GM18517 (cell line): Measurements from ENCODE around the gene PQBP1.
A peak's percentile ranks its signal among the peaks of the same experiment; 100 is the strongest.

Experiments
- ATAC-seq: cut with Tn5 transposase; IDR thresholded peaks from one replicate; pipeline ENCODE4 v1.9.1; 2021; ENCODE audit warnings: mild to moderate bottlenecking, moderate library complexity; ENCODE audit not compliant: unreplicated experiment

Gene PQBP1

DNA sequence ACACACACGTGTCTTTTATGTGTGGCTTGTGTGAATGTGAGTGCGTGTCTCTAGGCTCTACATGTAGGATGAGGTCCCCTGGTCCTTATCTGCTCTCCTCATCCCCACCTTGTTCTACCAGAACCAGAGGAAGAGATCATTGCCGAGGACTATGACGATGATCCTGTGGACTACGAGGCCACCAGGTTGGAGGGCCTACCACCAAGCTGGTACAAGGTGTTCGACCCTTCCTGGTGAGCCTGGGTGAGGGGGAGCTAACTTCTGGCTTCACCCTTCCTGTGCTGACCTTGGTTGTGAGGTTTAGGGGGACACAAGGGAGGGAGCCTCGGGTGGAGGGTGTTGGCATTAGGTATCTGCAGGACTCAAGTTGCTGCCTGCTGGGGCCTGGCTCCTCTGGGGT lies 3.3 kb downstream of the PQBP1 start:
- no peak for ATAC-seq

DNA sequence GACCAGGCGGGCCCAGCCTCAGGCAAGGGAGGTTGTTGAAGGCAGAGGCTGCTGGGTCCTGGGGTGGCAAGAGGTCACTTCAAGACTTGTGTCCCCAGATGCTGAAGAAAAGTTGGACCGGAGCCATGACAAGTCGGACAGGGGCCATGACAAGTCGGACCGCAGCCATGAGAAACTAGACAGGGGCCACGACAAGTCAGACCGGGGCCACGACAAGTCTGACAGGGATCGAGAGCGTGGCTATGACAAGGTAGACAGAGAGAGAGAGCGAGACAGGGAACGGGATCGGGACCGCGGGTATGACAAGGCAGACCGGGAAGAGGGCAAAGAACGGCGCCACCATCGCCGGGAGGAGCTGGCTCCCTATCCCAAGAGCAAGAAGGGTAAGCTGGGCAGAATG lies 4.4 kb downstream of the PQBP1 start:
- ATAC-seq, result no peak

DNA sequence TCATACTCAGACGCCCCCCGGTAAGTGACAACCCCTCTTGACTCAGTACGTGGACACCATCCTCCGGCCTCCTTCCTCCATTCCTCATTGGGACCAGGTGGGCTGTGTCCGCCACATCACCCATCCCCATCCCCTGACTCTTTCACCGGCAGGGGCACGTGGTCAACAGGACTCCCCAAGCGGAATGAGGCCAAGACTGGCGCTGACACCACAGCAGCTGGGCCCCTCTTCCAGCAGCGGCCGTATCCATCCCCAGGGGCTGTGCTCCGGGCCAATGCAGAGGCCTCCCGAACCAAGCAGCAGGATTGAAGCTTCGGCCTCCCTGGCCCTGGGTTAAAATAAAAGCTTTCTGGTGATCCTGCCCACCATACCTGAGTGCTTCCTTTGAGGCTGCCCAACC lies 5.0 kb downstream of the PQBP1 start:
- no peak for ATAC-seq

DNA sequence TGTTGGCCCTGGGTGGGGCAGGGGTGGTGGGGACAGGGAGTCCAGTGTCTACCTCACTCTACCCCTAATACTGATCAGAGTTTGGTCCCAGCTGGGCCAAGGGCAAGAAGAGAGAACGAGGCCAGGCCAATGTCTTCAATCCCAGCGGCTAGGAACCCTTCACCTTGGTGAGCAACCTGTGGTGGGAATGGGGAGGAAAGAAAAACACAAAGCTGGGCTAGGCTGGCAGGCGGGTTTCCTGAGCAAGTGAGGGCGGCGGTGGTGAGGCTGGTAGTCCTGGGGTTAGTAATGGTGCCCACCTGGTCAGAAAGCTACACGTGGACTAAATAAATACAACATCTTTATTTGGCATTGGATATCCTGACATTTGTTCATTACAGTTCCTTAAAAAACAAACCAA lies 5.6 kb downstream of the PQBP1 start:
- ATAC-seq, result no peak

DNA sequence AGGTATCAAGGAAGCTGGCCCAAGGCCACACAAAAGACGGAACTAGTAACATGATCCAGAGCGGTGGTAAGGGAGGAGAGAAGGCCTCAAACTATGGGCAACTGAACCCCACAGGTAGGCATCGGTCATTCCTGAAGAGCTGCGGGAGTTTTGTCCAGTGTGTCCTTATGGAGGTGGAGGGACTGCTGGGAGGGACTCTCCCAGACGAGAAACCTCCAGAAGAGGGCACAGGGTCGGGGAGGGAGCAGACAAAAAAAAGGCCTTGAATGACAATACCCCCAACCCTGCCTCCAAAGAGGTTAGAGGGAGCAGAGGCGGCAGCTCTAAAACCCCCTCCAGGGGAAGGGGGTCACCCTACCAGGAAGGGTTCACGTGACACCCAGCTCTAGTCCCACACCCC lies 6.5 kb downstream of the PQBP1 start:
- no peak for ATAC-seq

DNA sequence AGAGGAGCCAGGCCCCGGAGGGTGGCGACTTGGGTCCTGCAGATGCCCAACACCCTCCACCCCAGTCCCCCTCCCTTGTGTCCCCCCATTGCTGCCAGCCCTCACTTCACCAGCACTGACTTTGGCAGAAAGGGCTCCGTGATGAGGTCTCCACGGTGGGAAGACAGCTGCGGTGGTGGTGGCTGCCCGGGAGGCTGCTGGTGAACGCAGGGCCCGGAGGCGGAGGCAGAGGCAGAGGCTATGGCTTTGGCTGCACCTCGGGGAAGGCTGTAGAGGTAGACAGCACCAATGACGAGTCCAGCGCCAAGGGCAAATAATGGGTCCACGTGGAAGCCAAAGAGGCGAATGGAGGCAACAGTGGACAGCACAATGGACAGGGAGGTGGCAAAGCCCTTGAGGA lies 6.9 kb downstream of the PQBP1 start:
- ATAC-seq, result no peak

DNA sequence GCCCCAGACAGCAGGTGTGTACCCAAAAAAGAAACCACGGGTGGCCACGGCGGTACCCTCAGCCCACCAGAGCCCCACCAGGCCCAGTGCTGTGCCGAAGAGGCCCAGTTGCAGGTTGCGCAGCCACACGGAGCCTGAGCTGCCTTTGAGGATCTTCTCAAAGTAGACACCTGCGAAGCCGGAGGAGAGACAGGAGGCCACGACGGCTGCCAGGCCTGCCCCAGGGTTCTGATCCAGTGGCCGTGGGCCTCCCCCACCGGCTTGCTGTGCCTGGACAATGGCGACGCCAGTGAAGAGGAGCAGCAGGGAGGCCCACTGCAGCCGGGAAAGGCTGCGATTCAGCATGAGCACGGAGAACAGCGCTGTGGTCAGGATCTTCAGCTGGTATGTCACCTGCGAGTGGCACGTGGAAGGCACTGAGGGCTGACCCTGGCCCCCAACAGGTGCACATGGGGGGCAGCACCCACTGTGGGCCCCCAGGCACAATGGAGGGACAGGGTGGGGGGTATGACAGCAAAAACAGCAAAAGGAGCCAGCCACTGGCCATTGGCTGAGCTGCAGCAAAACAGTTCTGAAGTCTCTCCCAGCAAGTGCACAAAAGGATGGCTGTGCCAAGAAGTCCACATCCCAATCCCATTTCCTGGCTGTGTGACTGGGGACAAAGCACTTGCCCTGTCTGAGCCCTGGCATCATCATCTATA lies 7.5 kb downstream of the PQBP1 start:
- ATAC-seq, result no peak

DNA sequence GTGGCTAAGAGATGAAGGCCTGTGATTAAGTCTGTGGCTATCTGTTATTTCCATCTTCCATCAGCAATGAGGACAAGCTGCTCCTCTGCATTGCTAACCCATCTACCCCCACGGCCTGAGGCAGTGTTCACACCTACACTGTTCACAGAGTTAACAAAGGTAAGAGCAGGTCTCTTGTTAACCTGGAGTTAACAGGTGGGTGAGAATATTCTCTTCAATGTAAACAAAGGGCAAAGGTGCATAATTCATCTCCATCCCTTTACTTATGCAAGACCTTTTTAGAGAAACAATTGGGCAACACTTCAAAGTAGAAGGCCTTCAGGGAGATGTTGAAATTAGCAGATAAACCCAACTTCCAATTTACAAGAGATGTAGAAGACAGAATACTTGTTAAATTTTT lies 10.9 kb downstream of the PQBP1 start:
- no peak for ATAC-seq

DNA sequence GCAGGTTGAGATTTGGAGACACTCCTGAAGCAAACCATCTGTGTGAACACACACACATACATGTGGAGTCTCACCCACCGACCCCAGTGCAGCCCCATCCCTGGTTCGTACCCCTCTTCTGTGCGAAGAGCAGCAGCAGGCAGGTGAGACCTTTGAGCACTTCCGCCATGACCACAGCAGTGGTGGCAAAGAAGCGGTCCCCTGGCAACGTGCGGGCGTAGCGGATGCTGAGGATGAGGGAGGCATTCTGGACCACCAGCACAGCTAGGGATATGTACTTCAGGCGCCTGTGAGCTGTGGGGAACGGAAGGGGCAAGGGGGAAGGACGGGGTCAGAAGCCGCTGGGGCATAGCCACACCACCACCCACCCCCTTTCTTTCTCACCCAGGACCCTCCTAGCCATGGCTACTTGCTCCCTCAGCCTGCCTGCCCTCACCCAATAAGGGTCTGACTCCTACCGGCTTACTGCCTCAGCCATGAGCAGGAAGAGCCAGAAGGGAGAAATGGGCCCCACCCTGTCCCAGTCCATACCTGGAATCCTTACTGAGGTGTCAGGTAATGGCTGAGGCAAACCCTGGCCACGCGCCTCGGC lies 12.1 kb downstream of the PQBP1 start:
- no peak for ATAC-seq

DNA sequence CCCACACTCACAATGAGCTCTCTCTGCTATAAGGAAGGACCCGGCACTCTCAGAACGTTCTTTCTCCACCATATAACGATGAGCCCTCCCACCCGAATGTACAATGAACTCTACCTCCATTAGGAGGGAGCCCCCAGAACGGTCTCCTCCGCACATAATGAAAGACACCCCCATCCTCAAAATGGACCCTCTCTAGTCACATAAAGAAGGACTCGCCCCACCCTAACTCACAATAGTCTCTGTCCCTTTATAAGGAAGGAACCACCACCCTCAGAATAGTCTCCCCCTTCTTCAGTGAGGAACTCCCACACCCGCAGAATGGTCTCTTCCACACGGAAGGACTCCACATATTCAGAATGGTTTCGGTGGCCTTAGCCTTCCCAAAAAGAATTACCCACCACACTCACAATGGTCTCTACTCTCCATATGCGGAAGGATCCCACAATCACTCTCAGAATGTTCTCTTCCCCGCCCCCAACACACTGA lies 13.2 kb downstream of the PQBP1 start:
- ATAC-seq, result no peak

DNA sequence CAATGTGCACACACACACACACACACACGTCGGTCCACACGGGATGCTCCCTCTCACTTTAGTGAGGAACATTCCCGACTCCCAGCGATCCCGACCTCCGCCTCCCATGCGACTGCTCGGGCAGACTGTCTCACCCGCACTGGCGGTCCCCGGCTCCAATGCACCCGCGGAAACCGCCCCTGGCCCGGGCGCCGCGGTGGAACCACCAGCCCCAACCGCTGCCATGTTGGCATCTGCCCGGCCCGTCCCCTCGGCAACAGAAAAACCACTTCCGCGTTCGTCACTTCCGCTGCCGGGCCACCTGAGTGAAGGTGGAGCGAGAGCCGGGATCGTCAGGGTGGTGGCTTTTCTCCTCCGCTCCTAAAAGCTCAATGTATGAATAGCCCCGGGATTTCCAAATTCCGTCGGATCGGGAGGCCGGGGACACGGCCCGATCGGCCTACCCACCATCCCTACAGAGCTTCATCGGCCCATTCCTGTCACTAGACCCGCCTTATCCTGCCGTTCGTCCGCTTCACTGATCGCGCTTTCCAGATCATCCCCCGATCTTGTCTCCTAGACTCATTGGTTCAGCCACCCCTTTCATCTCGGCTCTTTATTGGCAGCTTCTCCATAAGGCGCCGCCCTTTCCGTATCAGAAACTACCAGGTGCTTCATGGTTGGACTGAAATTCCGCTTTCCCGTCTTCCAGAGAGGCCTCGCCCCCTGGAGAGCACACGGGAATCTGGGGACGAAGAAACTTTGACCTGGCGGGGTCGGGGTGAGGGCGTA lies 13.9 kb downstream of the PQBP1 start, which contains the start of gene SLC35A2:
Gene SLC35A2, minus strand, starts transcription at position 235 of the 771 bp plus-strand sequence. Its CDS starts 10 bp downstream, at position 225.
- ATAC-seq, result peak; percentile 54

DNA sequence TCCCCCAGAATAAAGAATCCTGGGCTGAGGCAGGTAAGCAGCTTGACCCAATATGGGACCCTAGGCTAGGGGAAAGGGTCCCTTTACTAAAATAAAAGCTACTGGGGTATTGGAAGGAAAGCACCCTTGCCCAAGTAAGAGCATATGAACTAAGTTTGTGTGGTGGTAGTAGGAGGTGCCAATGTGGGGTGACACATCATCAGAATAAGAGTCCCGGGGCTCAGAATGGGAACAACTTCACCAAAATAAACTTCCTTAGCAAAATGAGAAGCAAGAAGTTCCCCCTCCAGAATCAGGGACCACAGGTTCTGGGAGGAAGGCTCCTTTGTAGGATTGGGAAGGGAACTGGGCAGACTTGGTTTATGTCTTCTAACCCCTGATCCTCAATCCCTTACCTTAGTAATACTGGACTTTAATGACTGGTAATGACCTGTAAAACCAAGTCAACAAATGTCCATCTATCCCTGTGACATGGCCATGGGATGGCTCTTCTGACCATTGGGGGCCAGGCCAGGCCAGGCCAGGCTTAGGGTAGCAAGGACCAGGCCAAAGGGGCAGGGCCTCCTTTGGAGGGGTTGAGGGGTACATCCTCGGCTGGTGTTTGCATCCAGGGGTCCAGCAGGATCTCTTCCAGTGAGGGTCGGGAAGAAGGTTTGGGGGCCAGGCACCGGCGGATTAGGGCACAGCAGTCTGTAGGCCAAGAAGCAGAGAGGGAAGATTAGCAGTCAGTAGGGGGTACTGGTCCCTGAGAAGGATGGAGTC lies 16.1 kb downstream of the PQBP1 start:
- ATAC-seq, result no peak

DNA sequence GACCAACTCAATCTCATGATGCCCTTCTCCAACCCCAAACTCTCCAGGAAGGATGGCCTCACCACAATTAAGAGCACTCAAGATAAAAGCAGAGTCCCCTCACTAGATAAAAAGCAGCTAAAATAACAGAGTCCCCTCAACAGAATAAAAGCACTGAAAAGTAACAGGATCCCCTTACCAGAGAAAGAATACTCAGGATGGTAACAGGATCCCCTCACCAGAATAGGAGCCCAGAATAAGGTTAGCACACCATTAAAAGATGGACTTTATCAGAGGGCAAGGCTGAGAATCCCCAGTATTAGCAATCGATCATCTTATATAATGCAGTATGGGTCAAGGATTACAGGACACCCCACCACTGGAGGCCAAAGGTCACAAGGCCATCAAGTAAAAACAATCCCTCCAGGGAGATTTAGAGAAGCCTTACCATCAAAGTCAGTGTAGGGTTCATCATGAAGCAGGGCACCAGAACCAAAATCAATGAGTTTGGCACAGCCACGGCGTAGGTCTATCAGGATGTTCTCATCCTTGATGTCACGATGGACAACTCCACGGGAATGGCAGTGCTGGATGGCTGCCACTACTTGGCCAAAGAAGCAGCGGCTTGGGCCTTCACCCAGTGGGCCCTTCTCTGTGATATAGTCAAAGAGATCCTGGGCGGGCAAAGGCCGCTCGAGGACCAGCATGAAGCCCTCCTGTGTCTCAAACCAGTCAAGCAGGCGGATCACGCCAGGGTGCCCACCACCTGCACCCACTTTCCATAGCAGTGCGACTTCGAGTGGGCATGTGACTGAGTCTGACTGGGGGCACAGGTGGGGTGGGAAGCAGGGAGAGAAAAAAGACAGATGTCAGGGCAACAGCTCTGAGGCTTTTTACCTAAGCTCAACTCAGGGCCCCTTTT lies 17.1 kb downstream of the PQBP1 start:
- ATAC-seq, result no peak

DNA sequence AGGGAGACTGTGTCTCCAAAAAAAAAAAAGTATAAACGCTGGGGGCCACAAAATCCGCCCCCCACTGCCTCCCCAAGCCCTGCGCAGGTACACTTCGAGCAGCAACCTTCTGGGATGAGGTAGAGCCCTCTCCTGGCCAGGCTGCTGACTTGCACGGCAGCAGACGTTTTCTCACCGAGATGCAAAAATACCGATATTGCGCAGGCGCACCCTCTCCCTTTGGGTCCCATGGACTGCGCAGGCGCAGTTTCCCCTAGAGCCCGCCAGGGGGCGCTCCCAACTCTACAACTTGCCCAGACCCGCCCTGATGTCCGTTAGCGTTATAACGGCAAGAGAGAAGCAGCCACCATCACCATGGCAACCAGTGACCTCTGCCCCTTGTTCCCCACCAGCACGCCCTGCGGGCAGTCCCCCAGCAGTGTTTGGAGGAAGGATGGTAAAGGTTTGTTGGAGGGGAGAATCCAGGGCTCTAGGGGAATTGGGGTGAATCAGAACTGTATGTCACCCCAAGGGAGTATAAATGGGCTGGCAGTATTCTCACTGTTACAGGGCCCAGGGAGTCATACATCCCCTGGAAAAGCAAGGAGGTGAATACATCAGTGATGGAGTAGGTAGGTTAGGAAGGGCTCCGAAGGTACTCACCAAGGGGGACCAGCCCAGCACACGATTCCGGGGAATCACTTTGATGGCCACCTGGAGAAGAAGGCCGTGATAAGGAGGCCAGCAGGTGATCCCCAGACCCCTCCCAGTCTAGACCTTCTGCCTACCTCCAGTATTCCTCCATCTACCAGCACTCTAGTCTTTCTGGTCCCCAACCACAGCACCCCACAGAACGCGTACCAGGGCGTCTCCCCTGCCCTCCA lies 19.6 kb downstream of the PQBP1 start:
- peak; percentile 44 for ATAC-seq

DNA sequence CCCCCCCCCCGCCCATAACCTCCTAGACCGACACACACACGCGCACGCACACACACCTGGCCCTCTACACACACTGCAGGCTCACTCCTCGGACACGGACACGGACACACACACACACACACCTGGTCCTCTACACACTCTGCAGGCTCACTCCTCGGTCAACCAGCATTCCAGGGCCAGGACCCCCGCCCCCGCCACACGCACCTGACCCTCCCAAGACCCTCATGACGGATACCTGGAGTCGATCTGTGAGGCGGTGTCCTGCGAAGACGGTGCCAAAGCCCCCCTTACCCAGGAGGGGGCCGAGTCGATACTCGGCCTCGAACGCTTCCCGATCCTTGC lies 20.5 kb downstream of the PQBP1 start:
- no peak for ATAC-seq

DNA sequence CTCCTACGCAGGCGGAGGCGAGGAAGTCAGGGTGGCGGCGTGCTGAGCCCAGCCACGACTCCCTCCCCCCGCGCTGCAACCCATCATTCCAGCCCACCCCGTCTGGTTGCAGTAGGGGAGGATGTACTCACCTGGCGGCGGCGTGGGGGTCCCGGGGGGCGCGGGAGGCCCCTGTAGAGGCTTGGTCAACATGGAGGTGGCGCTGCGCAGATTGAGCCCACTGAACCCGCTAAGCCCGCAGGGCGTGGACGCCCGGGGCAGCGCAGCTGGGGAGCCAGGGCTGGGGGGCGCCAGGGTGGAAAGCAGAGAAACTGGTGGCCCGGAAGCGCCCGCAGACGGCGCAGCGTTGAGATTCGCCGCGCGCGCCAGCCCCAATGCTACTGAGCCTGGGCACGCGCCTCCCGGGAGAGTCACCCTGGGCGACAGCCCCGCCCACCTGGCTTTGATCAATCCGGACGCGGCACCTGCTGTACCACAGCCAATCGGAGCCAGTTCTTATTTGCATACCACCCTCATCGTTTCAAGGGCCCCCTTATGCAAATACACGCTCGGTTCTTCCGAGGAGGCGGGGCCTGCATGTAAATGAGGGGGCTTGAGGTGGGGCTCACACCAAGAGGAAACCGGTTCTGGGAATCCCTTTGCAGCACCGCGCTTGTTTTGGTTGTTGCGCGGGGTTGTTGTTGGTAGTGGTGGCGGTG lies 21.1 kb downstream of the PQBP1 start, which contains the start of gene PIM2:
Gene PIM2, minus strand, starts transcription at position 382 of the 698 bp plus-strand sequence. Its CDS starts 190 bp downstream, at position 192.
- peak; percentile 58 for ATAC-seq

DNA sequence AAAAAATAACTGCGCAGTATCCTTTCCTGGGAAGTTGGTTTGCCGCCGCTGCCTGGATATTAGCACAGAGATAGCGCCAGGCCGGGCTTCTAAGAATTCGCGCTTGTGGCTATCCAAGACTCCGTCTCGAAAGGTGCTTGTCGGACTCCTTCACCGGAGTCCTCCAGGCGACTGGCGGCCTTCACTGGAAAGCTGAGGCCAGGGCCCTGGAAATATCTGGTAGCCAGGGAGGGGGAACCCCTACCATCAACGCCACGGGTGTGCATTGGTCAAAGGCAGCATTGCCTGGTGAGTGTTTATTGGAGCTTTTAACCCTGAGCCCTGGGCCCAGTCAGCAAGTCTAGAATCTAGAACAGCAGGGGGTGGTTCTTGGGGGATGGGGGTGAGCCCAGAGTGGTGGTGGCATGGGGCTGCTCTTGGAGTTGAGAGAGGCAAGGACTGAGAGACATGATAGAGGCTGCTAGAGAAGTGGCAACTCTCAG lies 21.7 kb downstream of the PQBP1 start:
- ATAC-seq, result no peak

DNA sequence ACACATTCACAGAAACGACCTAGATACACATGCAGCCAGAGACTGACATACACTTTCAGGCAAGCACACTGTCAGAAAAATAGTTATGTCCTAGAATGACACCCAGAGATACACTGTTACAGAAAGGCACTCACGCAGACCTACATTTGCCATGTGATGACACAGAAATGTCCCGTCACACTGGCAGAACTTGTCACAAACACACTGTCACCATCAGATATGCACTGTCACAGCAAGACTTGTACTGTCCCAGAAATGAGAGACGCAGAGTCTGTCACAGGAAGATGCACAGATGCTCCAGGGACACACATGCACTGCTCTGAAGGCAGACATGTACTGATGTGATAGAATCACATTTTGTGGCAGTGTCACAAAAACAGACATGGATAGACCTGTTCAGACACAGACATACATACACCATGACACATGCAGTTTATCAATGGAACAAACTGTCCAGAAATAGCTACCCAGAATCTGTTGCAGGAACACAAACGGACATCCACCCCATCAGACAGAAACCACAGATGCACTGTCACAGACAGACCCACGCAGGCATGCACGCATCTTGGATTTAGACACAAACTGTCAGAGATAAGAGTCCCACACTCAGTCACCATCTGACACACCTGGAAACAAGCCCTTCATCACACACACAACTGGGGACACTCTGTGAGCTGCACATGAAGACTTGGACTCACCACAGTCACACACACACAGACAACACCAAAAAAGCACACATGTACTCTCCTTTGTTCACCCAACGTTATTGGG lies 22.4 kb downstream of the PQBP1 start:
- no peak for ATAC-seq
